HCEC 1CT (cell line): ENCODE data around the gene FAM171A2.
"Not testable (repeated sequence)": the region's sequence is repeated elsewhere in the genome, so short reads cannot be mapped to it uniquely, and the experiment has no call there.

Experiments used
- DNase-seq: peaks from one replicate; pipeline ENCODE4 v3.0.0-alpha.2; 2017

The FAM171A2 gene

GRCh38 chr17:44383363-44383762 lies 19.7 kb upstream of the FAM171A2 start:
- no peak for DNase-seq

- no peak for DNase-seq
Observed at GRCh38 chr17:44382917-44383316, 19.3 kb upstream of the FAM171A2 start.

GRCh38 chr17:44381810-44382305 lies 18.2 kb upstream of the FAM171A2 start:
- no peak for DNase-seq

- no peak for DNase-seq
Observed at GRCh38 chr17:44380767-44381166, 17.1 kb upstream of the FAM171A2 start.

GRCh38 chr17:44379887-44380286 lies 16.2 kb upstream of the FAM171A2 start:
- no peak for DNase-seq

GRCh38 chr17:44378171-44378705 lies 14.6 kb upstream of the FAM171A2 start:
- DNase-seq = no peak

- no peak for DNase-seq
Observed at GRCh38 chr17:44376779-44377178, 13.1 kb upstream of the FAM171A2 start.

GRCh38 chr17:44376124-44376523 lies 12.5 kb upstream of the FAM171A2 start:
- DNase-seq = no peak

- DNase-seq = no peak
Observed at GRCh38 chr17:44375196-44376017, 11.8 kb upstream of the FAM171A2 start.

- DNase-seq = no peak
Observed at GRCh38 chr17:44374306-44375195, 10.9 kb upstream of the FAM171A2 start.

GRCh38 chr17:44372036-44372435 lies 8.4 kb upstream of the FAM171A2 start:
- no peak for DNase-seq

GRCh38 chr17:44369414-44370023 lies 5.9 kb upstream of the FAM171A2 start:
- DNase-seq = not testable (repeated sequence)

GRCh38 chr17:44368391-44369243 lies 5.0 kb upstream of the FAM171A2 start:
- DNase-seq = not testable (repeated sequence)

GRCh38 chr17:44367231-44367979 lies 3.8 kb upstream of the FAM171A2 start:
- DNase-seq = no peak

- not testable (repeated sequence) for DNase-seq
Observed at GRCh38 chr17:44365051-44365450, 1.4 kb upstream of the FAM171A2 start.

- no peak for DNase-seq
Observed at GRCh38 chr17:44362949-44363612, 572 bp downstream of the FAM171A2 start.

GRCh38 chr17:44362459-44362948 lies 1.1 kb downstream of the FAM171A2 start:
- no peak for DNase-seq

- DNase-seq = no peak
Observed at GRCh38 chr17:44361292-44362260, 2.1 kb downstream of the FAM171A2 start.

- peak; percentile 15 for DNase-seq
Observed at GRCh38 chr17:44360826-44361225, 2.8 kb downstream of the FAM171A2 start.
